Kidney (tissue), 14 donors: ENCODE data around the gene MSI2. TPM values are rescaled to one million over a fixed set of nuclear protein-coding genes. Genes with fewer than 3 reads are reported as not detected.

Experiments used
- DNase-seq, 5 donors: peaks; one replicate each; pipeline ENCODE4 v3.0.0-alpha.2; 2013 to 2020
- FAIRE-seq: peaks from 2 replicates; lab custom pipeline; 2012; peaks lifted over from hg19 to GRCh38; lab: Jason Lieb, UNC
- H3K27ac ChIP-seq, 2 donors: one replicate each; pipeline ENCODE4 v1.7.0; 2013; ENCODE audit warnings: low read depth in 2 of 2, low read length in 2 of 2, inconsistent platforms in 1 of 2
- H3K27me3 ChIP-seq: one replicate; pipeline ENCODE4 v1.7.1; 2013; ENCODE audit warnings: low read length, inconsistent platforms; ENCODE audit not compliant: control insufficient read depth, insufficient read depth
- H3K36me3 ChIP-seq, 3 donors: one replicate each; pipeline versions ENCODE4 v1.7.0 to v1.7.1; 2013; ENCODE audit warnings: low read length in 3 of 3, control low read depth in 1 of 3, inconsistent platforms in 1 of 3; ENCODE audit not compliant: insufficient read depth in 3 of 3, control insufficient read depth in 2 of 3
- H3K4me1 ChIP-seq, 3 donors: one replicate each; pipeline versions ENCODE4 v1.7.0 to v1.7.1; 2013; ENCODE audit warnings: low read length in 3 of 3, inconsistent platforms in 1 of 3, low read depth in 1 of 3; ENCODE audit not compliant: control insufficient read depth in 2 of 3, insufficient read depth in 2 of 3
- H3K4me3 ChIP-seq, 3 donors: one replicate each; pipeline versions ENCODE4 v1.7.0 to v1.8.1; 2013; ENCODE audit warnings: low read length in 3 of 3, control low read depth in 1 of 3, inconsistent platforms in 1 of 3
- H3K9ac ChIP-seq, 3 donors: one replicate each; pipeline versions ENCODE4 v1.7.0 to v1.7.1; 2013; ENCODE audit warnings: low read length in 3 of 3, control low read depth in 1 of 3, inconsistent platforms in 1 of 3
- H3K9me3 ChIP-seq, 3 donors: one replicate each; pipeline versions ENCODE4 v1.7.0 to v1.7.1; 2013; ENCODE audit warnings: low read length in 3 of 3, control low read depth in 1 of 3, inconsistent platforms in 1 of 3; ENCODE audit not compliant: control insufficient read depth in 2 of 3, insufficient read depth in 1 of 3
- CTCF ChIP-seq: IDR thresholded peaks from 3 replicates; pipeline ENCODE4 v1.5.1; 2012; ENCODE audit warnings: mild to moderate bottlenecking, moderate library complexity, borderline replicate concordance; ENCODE audit not compliant: insufficient read depth; ENCODE audit errors: extremely low read depth
- intact Hi-C: fragments of 100-400 bp; cut with DNase I; formaldehyde crosslinking; loops from one replicate; pipeline ENCODE4 v1.11.1; 2022
- polyA plus RNA-seq: library from polyadenylated mRNA; stranded (reverse); fragments of 350-450 nt; fragmentation: Illumina TruSeq; extraction: RNeasy Lipid Tissue Mini Kit (QIAGEN cat#74804); gene quantifications from one replicate; pipeline ENCODE4 v1.2.3, GENCODE V29; 2014; ENCODE audit warnings: low read depth, low replicate concordance; ENCODE audit not compliant: insufficient read depth
- total RNA-seq: library from RNA; stranded (reverse); fragmentation: NEBNext Ultra II Directional; extraction: Animal tissue kit (Norgen Biotek cat#: 25700); gene quantifications from one replicate; pipeline ENCODE4 v1.2.1, GENCODE V29; 2021
- donor health status: control.
- donor health status: control.
- donor health status: control.
- donor health status: control.
- donor health status: control.
- donor health status: DM: yes; HTN: yes; CAD: no.
- donor health status: Normal renal cell carcinoma (clear cell type).

Gene MSI2
- total and polyA plus RNA-seq, 2 donors from 2014 or later, result 69.2 to 151 TPM

- Histone ChIP-seq H3K36me3 (no peaks in the 10 kb centered on the region), H3K9me3 (no peaks in the 10 kb centered on the region), H3K4me1 (peaks cover 0 to 3% (median 0%) of the 10 kb centered on the region in 3 donors), H3K9ac (no peak overlapping the region), H3K27me3 (no peaks in the 10 kb centered on the region), H3K27ac (no peak overlapping the region), H3K4me3 (no peak overlapping the region)
- TF ChIP-seq CTCF, result no peak
- intact Hi-C loops, result no loop called here
- DNase-seq (peak in 1 of 5 donors; percentile 45), FAIRE-seq (no peak)
Observed at GRCh38 chr17:57708410-57708809, 452.1 kb downstream of the MSI2 start.

GRCh38 chr17:57713140-57713539, 456.8 kb downstream of the MSI2 start:
- DNase-seq (no peak), FAIRE-seq (no peak)
- TF ChIP-seq CTCF, result no peak
- no peak overlapping the region for H3K27ac ChIP-seq
- no peak overlapping the region for H3K4me3 ChIP-seq
- intact Hi-C loops, result no loop called here
- H3K9me3 ChIP-seq, result no peaks in the 10 kb centered on the region
- H3K9ac ChIP-seq, result no peak overlapping the region
- H3K27me3 ChIP-seq, result no peaks in the 10 kb centered on the region
- peaks cover 0 to under 1% (median 0%) of the 10 kb centered on the region in 3 donors for H3K4me1 ChIP-seq
- no peaks in the 10 kb centered on the region for H3K36me3 ChIP-seq

- no peak for FAIRE-seq
- no peak for TF ChIP-seq CTCF
- intact Hi-C loops, result no loop called here
Observed at GRCh38 chr17:57714665-57715180, 458.4 kb downstream of the MSI2 start.

GRCh38 chr17:57715981-57716380, 459.7 kb downstream of the MSI2 start:
- no peak overlapping the region for H3K9ac ChIP-seq
- TF ChIP-seq CTCF, result no peak
- no peaks in the 10 kb centered on the region for H3K27me3 ChIP-seq
- H3K4me1 ChIP-seq, result no peaks in the 10 kb centered on the region
- H3K4me3 ChIP-seq, result no peak overlapping the region
- no peak overlapping the region for H3K27ac ChIP-seq
- DNase-seq, result no peak
- no peaks in the 10 kb centered on the region for H3K36me3 ChIP-seq
- no peaks in the 10 kb centered on the region for H3K9me3 ChIP-seq
- no peak for FAIRE-seq
- intact Hi-C loops, result no loop called here

More at GRCh38 chr17:57714665-57715180, 458.4 kb downstream of the MSI2 start:
- Histone ChIP-seq H3K4me1 (no peaks in the 10 kb centered on the region), H3K36me3 (no peaks in the 10 kb centered on the region), H3K4me3 (no peak overlapping the region), H3K27me3 (no peaks in the 10 kb centered on the region), H3K27ac (no peak overlapping the region), H3K9me3 (no peaks in the 10 kb centered on the region), H3K9ac (no peak overlapping the region)
- DNase-seq, result peak in 1 of 5 donors; percentile 71
